G401.6 (cell line): Measurements from ENCODE around the gene CAT.

Experiments
- FAIRE-seq: peaks from 2 replicates; lab custom pipeline; 2012; peaks lifted over from hg19 to GRCh38; lab: Jason Lieb, UNC

Gene CAT

GRCh38 chr11:34459507-34460162 lies 20.9 kb downstream of the CAT start:
- no peak for FAIRE-seq

- FAIRE-seq, result no peak
Observed at GRCh38 chr11:34460278-34460677, 21.5 kb downstream of the CAT start.

- no peak for FAIRE-seq
Observed at GRCh38 chr11:34461215-34461614, 22.5 kb downstream of the CAT start.

GRCh38 chr11:34464591-34465051 lies 25.9 kb downstream of the CAT start:
- FAIRE-seq, result no peak

GRCh38 chr11:34466802-34467488 lies 28.2 kb downstream of the CAT start:
- FAIRE-seq, result peak; percentile 25

GRCh38 chr11:34468209-34468841 lies 29.6 kb downstream of the CAT start:
- no peak for FAIRE-seq

GRCh38 chr11:34473603-34474169 lies 35.0 kb downstream of the CAT start:
- FAIRE-seq, result no peak

- FAIRE-seq, result no peak
Observed at GRCh38 chr11:34475656-34476055, 36.9 kb downstream of the CAT start.

- FAIRE-seq, result no peak
Observed at GRCh38 chr11:34476849-34477248, 38.1 kb downstream of the CAT start.

- no peak for FAIRE-seq
Observed at GRCh38 chr11:34478845-34479663, 40.3 kb downstream of the CAT start.

- FAIRE-seq, result no peak
Observed at GRCh38 chr11:34480314-34480713, 41.6 kb downstream of the CAT start.

GRCh38 chr11:34481307-34481706 lies 42.6 kb downstream of the CAT start:
- no peak for FAIRE-seq

- FAIRE-seq, result no peak
Observed at GRCh38 chr11:34483106-34483874, 44.6 kb downstream of the CAT start.

GRCh38 chr11:34487430-34487829 lies 48.7 kb downstream of the CAT start:
- no peak for FAIRE-seq

- no peak for FAIRE-seq
Observed at GRCh38 chr11:34488855-34489557, 50.3 kb downstream of the CAT start.

- FAIRE-seq, result no peak
Observed at GRCh38 chr11:34490304-34490703, 51.6 kb downstream of the CAT start.

GRCh38 chr11:34492806-34493414 lies 54.2 kb downstream of the CAT start:
- FAIRE-seq, result peak; percentile 71

GRCh38 chr11:34493468-34493867 lies 54.7 kb downstream of the CAT start:
- no peak for FAIRE-seq

GRCh38 chr11:34493926-34494595 lies 55.3 kb downstream of the CAT start:
- no peak for FAIRE-seq

GRCh38 chr11:34495239-34495723 lies 56.5 kb downstream of the CAT start:
- FAIRE-seq, result no peak
